ENCODE measurements around the gene CARD19.

CARD19 gene

DNA sequence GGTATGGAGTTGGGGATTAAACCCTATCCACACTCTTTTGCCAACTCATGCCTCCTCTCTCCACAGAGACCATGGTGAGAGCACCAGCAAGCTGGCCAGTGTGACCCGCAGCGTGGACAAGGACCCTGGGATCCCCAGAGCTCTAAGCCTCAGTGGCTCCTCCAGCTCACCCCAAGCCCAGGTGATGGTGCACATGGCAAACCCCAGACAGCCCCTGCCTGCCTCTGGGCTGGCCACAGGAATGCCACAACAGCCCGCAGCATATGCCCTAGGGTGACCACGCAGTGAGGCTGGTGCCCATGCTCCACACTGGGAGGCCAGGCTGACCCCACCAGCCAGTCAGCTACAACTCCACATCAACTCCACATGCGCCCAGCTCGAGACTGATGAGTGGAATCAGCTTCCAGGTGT, 11.5 kb upstream of the CARD19 start:
- no peak overlapping the region for H3K27ac ChIP-seq
- TF ChIP-seq, protein P1, sequence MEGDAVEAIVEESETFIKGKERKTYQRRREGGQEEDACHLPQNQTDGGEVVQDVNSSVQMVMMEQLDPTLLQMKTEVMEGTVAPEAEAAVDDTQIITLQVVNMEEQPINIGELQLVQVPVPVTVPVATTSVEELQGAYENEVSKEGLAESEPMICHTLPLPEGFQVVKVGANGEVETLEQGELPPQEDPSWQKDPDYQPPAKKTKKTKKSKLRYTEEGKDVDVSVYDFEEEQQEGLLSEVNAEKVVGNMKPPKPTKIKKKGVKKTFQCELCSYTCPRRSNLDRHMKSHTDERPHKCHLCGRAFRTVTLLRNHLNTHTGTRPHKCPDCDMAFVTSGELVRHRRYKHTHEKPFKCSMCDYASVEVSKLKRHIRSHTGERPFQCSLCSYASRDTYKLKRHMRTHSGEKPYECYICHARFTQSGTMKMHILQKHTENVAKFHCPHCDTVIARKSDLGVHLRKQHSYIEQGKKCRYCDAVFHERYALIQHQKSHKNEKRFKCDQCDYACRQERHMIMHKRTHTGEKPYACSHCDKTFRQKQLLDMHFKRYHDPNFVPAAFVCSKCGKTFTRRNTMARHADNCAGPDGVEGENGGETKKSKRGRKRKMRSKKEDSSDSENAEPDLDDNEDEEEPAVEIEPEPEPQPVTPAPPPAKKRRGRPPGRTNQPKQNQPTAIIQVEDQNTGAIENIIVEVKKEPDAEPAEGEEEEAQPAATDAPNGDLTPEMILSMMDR (conservative IDR thresholded peaks at IDR 0.05) = no peak
- TF ChIP-seq ZFX (IDR thresholded peaks at IDR 0.05) = no peak

DNA sequence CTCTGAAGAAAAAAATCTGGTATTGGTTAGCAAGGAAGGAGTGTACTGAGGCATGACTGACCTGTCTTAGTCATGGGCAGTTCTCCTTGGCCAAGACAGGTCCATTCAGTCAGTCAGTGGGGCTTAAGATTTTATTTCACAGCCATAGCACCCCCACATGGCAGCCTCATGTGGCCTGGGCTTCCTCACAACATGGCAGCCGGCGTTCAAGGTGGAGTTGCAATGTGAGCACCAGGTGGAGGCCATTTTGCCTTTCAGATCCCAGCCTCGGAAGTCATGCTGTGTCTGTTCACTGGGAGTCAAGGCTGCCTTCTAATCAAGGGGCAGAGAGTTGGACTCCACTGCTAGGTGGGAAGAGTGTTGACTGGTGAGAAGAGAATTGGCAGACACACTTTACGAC, 10.3 kb upstream of the CARD19 start:
- H3K27ac ChIP-seq = no peak overlapping the region
- TF ChIP-seq, protein P1 (conservative IDR thresholded peaks at IDR 0.05) = no peak
- TF ChIP-seq ZFX (IDR thresholded peaks at IDR 0.05) = no peak

DNA sequence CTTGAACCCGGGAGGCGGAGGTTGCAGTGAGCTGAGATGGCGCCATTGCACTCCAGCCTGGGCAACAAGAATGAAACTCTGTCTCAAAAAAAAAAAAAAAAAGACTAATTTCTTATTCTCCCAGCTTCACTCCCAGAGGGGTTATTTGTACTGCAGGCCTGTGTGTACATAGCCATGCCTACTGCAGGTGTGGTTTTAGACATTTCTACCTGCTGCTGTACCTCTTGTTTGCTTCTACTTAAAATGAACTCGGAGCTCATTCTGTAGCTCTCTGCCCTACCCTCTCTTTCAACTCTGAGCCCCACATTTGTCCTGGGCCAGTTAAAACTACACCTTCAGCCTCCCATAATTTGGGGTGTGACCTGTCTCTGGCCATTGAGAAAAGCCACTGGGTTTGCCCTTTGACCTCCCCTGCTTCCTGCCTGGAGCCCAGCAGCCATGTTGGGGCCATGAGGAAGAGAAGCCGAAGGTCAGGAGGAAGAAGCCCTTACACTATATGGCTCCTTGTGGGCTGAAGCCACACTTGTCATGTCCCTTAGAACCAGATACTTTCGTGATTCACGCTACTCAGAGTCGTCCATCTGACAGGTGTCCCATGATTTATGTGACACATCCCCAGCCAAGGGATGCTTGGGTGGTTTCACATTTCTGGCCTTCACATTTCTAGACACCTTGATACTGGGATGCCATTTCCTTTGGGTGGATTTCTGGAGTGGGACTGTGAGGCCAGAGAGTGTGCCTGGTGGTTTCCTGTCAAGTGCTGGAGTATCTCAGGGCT, 9.4 kb upstream of the CARD19 start:
- no peak overlapping the region for H3K27ac ChIP-seq
- no peak for TF ChIP-seq ZFX (IDR thresholded peaks at IDR 0.05)
- TF ChIP-seq, protein P1 (conservative IDR thresholded peaks at IDR 0.05) = no peak

DNA sequence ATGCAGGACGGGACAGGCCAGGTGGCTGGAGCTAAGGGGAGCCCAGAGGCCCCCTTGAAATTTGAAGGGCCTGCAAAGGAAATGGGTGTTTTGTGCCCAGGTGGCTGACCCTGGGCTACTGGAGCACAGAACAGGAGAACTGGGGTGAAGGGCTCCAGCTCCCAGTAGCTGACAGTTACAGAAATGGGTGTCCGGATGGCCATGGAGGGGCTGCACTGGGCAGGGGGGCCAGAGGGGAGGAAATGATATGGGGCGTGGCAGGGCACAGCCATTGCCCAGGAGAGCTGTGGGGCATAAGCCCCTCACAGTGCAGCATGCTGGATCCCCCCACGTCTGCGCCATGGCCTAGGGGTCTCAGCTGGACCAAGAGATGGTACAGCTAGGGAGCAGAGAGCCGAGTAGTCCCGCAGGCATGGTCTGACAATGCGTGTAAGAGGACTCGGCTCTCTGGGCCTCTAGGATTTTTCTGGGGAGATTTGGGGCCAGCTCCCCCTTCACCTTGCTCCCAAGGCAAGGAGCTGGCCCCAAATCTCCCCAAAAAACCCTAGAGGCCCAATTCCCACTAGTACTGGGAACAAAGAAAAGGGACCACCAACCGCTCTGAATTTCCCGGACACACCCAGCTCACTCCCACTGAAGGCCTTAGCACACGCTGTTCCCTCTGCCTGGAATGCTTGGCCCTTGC, 7.9 kb upstream of the CARD19 start:
- no peak overlapping the region for H3K27ac ChIP-seq
- TF ChIP-seq ZFX (IDR thresholded peaks at IDR 0.05) = no peak
- TF ChIP-seq, protein P1 (conservative IDR thresholded peaks at IDR 0.05) = no peak

DNA sequence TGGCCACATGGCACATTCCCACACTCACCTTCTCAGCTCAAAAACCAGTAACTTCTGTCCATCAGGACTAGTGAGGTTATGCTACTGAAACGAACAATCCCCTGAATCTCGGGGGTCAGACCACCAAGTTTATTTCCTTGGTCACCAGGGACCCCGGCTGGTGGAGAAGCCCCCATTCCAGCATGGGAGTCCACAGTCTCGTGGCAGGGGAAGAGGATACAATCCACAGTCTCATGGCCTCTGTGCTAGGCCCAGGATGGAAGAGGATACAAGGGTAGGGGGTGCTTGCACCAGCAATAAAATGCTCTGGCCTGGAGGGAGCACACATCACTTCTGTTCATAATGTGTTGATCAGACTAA, 7.4 kb upstream of the CARD19 start:
- no peak overlapping the region for H3K27ac ChIP-seq
- TF ChIP-seq ZFX (IDR thresholded peaks at IDR 0.05) = no peak
- TF ChIP-seq, protein P1 (conservative IDR thresholded peaks at IDR 0.05) = no peak

DNA sequence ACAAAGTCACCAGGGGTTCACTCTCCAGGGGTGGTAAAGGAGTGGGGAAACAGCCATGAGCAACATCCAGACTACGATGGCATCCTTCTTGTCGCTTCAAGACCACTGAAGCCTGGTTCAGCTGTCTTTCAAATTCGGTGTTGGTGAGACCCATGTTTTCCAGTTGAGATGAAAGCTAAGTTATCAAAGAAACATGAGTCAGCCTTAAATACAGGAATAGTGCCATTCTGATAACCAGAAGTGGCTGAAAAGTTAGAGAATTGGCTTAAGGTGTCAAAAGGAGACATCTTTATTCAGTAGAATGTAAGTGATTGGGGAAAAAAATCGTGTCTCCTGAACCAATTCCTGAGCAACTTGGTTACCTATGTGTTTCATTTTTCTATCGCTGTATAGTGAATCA, 7.0 kb upstream of the CARD19 start:
- no peak for TF ChIP-seq ZFX (IDR thresholded peaks at IDR 0.05)
- TF ChIP-seq, protein P1 (conservative IDR thresholded peaks at IDR 0.05) = no peak
- no peak overlapping the region for H3K27ac ChIP-seq

DNA sequence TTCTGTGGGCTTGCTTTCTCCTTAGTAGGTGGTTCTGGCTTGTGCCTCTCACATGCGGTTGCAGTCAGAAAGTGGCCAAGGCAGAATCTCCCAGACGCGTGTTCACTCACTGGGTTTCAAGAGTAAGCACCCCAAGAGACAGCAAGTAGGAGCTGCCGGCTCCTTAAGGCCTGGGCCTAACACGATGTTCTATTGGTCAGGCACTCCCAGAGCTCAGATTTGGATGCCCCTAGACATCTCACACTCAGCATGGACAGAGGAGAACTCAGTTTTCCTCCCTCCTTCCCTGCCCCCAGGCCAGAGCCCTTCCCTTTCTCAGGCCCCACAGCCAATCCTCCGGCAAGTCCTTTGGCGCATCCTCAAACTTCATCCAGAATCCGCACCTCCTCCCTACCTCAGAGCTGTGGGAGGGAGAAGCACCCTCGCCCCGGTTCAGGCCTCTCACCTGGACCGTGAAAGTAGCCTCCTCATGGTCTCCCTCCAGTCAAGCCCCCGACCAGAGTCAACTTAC, 6.5 kb upstream of the CARD19 start:
- no peak for TF ChIP-seq ZFX (IDR thresholded peaks at IDR 0.05)
- TF ChIP-seq, protein P1 (conservative IDR thresholded peaks at IDR 0.05) = no peak
- H3K27ac ChIP-seq = no peak overlapping the region

All from C4-2B (cell line).